Chondrocyte (in vitro differentiated cells): ENCODE measurements around the gene CNTFR. TPM values are rescaled to one million over a fixed set of nuclear protein-coding genes. Genes with fewer than 3 reads are reported as not detected.

ENCODE experiments used
- DNase-seq: peaks from one replicate; pipeline ENCODE4 v3.0.0; 2021; ENCODE audit warnings: mixed read lengths, low spot score
- H3K27ac Mint-ChIP-seq: one replicate; pipeline ENCODE4 v1.8.0; 2021; ENCODE audit warnings: mild to moderate bottlenecking, moderate library complexity, mixed read lengths; ENCODE audit not compliant: unreplicated experiment
- H3K27me3 Mint-ChIP-seq: 2 replicates; pipeline ENCODE4 v1.8.0; 2021; ENCODE audit warnings: low read depth, mixed read lengths
- H3K36me3 Mint-ChIP-seq: 2 replicates; pipeline ENCODE4 v1.8.0; 2021; ENCODE audit warnings: low read depth, mixed read lengths
- H3K4me1 Mint-ChIP-seq: 2 replicates; pipeline ENCODE4 v1.8.0; 2021; ENCODE audit warnings: low read depth, mild to moderate bottlenecking, mixed read lengths
- H3K4me3 Mint-ChIP-seq: one replicate; pipeline ENCODE4 v1.8.0; 2021; ENCODE audit warnings: mild to moderate bottlenecking, moderate library complexity, mixed read lengths; ENCODE audit not compliant: unreplicated experiment
- H3K9me3 Mint-ChIP-seq: 2 replicates; pipeline ENCODE4 v1.8.0; 2021; ENCODE audit warnings: low read depth, mixed read lengths
- CTCF ChIP-seq: fragments of 200-600 bp; sonication (generic); IDR thresholded peaks from 2 replicates; pipeline ENCODE4 v1.5.0; 2021; ENCODE audit warnings: antibody characterized with exemption, mild to moderate bottlenecking, moderate library complexity
- total RNA-seq: library from RNA; stranded (reverse); gene quantifications from 3 replicates; pipeline ENCODE4 v1.2.1, GENCODE V29; 2021

The CNTFR gene
- total RNA-seq, 1 donor from 2014 or later = 0.12 TPM

GRCh38 chr9:34635556-34635955 is 46.0 kb upstream of the CNTFR start:
- peaks cover 10% of the 10 kb centered on the region for H3K27me3 Mint-ChIP-seq

GRCh38 chr9:34634551-34635248 is 45.2 kb upstream of the CNTFR start:
- Mint-ChIP-seq H3K27ac (no peak overlapping the region), H3K4me3 (no peak overlapping the region), H3K9me3 (no peaks in the 10 kb centered on the region), H3K27me3 (peaks cover 19% of the 10 kb centered on the region), H3K4me1 (peaks cover 36% of the 10 kb centered on the region), H3K36me3 (peaks cover 2% of the 10 kb centered on the region)
- no peak for TF ChIP-seq CTCF
- DNase-seq = no peak

More at GRCh38 chr9:34635556-34635955, 46.0 kb upstream of the CNTFR start:
- H3K27ac Mint-ChIP-seq = no peak overlapping the region
- H3K36me3 Mint-ChIP-seq = peaks cover 2% of the 10 kb centered on the region
- H3K4me1 Mint-ChIP-seq = peaks cover 36% of the 10 kb centered on the region
- DNase-seq = no peak
- H3K4me3 Mint-ChIP-seq = peak overlapping the region; percentile 28
- no peaks in the 10 kb centered on the region for H3K9me3 Mint-ChIP-seq
- TF ChIP-seq CTCF = no peak

- Mint-ChIP-seq H3K36me3 (peaks cover 2% of the 10 kb centered on the region), H3K27ac (no peak overlapping the region), H3K4me3 (no peak overlapping the region), H3K4me1 (peaks cover 41% of the 10 kb centered on the region), H3K27me3 (peaks cover 26% of the 10 kb centered on the region), H3K9me3 (no peaks in the 10 kb centered on the region)
- TF ChIP-seq CTCF = peak; percentile 92
- no peak for DNase-seq
Measured at GRCh38 chr9:34633851-34634550, 44.5 kb upstream of the CNTFR start.

GRCh38 chr9:34633166-34633565 is 43.6 kb upstream of the CNTFR start:
- Mint-ChIP-seq H3K9me3 (no peaks in the 10 kb centered on the region), H3K4me1 (peaks cover 37% of the 10 kb centered on the region), H3K27me3 (peaks cover 31% of the 10 kb centered on the region), H3K4me3 (no peak overlapping the region), H3K36me3 (peaks cover 2% of the 10 kb centered on the region), H3K27ac (no peak overlapping the region)
- TF ChIP-seq CTCF = no peak
- no peak for DNase-seq

GRCh38 chr9:34630402-34631154 is 41.1 kb upstream of the CNTFR start:
- Mint-ChIP-seq H3K9me3 (no peaks in the 10 kb centered on the region), H3K27ac (no peak overlapping the region), H3K4me1 (peaks cover 23% of the 10 kb centered on the region), H3K27me3 (peaks cover 52% of the 10 kb centered on the region), H3K4me3 (no peak overlapping the region), H3K36me3 (peaks cover 2% of the 10 kb centered on the region)
- no peak for TF ChIP-seq CTCF
- no peak for DNase-seq
